Loucy (cell line): ENCODE data around the gene RALA.
"Not testable (repeated sequence)": the region's sequence is repeated elsewhere in the genome, so short reads cannot be mapped to it uniquely, and the experiment has no call there.

Experiments
- H2AFZ ChIP-seq: fragments of 200-600 bp; sonication (generic); 2 replicates; pipeline ENCODE4 v1.6.0; 2016; ENCODE audit warnings: antibody characterized with exemption, mild to moderate bottlenecking, low read length, moderate library complexity
- H3F3A ChIP-seq: fragments of 200-600 bp; 2 replicates; pipeline ENCODE4 v1.6.0; 2016; ENCODE audit warnings: antibody characterized with exemption, low read depth, mild to moderate bottlenecking
- H3K27me3 ChIP-seq: fragments of 200-600 bp; sonication (generic); 2 replicates; pipeline ENCODE4 v1.6.1; 2014; ENCODE audit warnings: low read length, mild to moderate bottlenecking; ENCODE audit not compliant: insufficient read depth, poor library complexity, severe bottlenecking
- H3K36me3 ChIP-seq: fragments of 200-600 bp; sonication (generic); 2 replicates; pipeline ENCODE4 v1.6.1; 2016; ENCODE audit warnings: low read length; ENCODE audit not compliant: insufficient read depth
- H3K4me1 ChIP-seq: fragments of 200-600 bp; sonication (generic); 2 replicates; pipeline ENCODE4 v1.5.1; 2014; ENCODE audit warnings: low read length, mild to moderate bottlenecking; ENCODE audit not compliant: insufficient read depth, poor library complexity, severe bottlenecking
- H3K4me2 ChIP-seq: fragments of 200-600 bp; sonication (generic); 2 replicates; pipeline ENCODE4 v1.6.0; 2014; ENCODE audit warnings: antibody characterized with exemption, low read length, low read depth, mild to moderate bottlenecking; ENCODE audit not compliant: poor library complexity, severe bottlenecking
- H3K4me3 ChIP-seq: fragments of 200-600 bp; sonication (generic); 2 replicates; pipeline ENCODE4 v1.5.1; 2014; ENCODE audit warnings: low read length, mild to moderate bottlenecking, mixed read lengths; ENCODE audit not compliant: poor library complexity, severe bottlenecking
- H3K79me2 ChIP-seq: fragments of 200-600 bp; sonication (generic); 2 replicates; pipeline ENCODE4 v1.6.1; 2014; ENCODE audit warnings: low read length; ENCODE audit not compliant: insufficient read depth
- H3K9ac ChIP-seq: fragments of 200-600 bp; sonication (generic); 2 replicates; pipeline ENCODE4 v1.6.0; 2014; ENCODE audit warnings: mild to moderate bottlenecking, low read depth, low read length, moderate library complexity; ENCODE audit not compliant: poor library complexity, severe bottlenecking
- H3K9me2 ChIP-seq: fragments of 200-600 bp; sonication (generic); replicated peaks from 2 replicates; pipeline ENCODE4 v1.6.1; 2016; ENCODE audit warnings: low read depth, low read length, mixed read lengths
- H3K9me3 ChIP-seq: fragments of 200-600 bp; sonication (generic); 2 replicates; pipeline ENCODE4 v1.6.1; 2014; ENCODE audit warnings: mild to moderate bottlenecking, antibody characterized with exemption, low read length, low read depth; ENCODE audit not compliant: insufficient read depth
- H4K20me1 ChIP-seq: fragments of 200-600 bp; sonication (generic); 2 replicates; pipeline ENCODE4 v1.6.0; 2014; ENCODE audit warnings: antibody characterized with exemption, low read length, mild to moderate bottlenecking; ENCODE audit not compliant: insufficient read depth, poor library complexity, severe bottlenecking
- EZH2phosphoT487 ChIP-seq: fragments of 200-600 bp; IDR thresholded peaks from 2 replicates; pipeline ENCODE4 v1.6.1; 2018; ENCODE audit warnings: antibody characterized with exemption, mild to moderate bottlenecking, moderate library complexity, borderline replicate concordance
- TF ChIP-seq, protein P1 (sequence below): fragments of 200-600 bp; sonication (generic); conservative IDR thresholded peaks from 2 replicates; pipeline ENCODE4 v1.5.1; 2014; ENCODE audit warnings: mild to moderate bottlenecking, antibody characterized with exemption, low read length

The RALA gene

GRCh38 chr7:39664585-39664984, 41.2 kb downstream of the RALA start:
- Histone ChIP-seq H2AFZ (no peak overlapping the region), H3K79me2 (peaks cover 28% of the 10 kb centered on the region; the same call in 1 of the 2 replicates)

GRCh38 chr7:39666562-39666961, 43.2 kb downstream of the RALA start:
- peaks cover 4% of the 10 kb centered on the region; the same call in 1 of the 2 replicates for H3K9me3 ChIP-seq
- H3K27me3 ChIP-seq, result no peaks in the 10 kb centered on the region
- 0 out of 2 replicates have a peak, but pooled peaks cover 4% of the 10 kb centered on the region for H3K36me3 ChIP-seq
- no peaks in the 10 kb centered on the region for H4K20me1 ChIP-seq
- no peak overlapping the region for H3K9ac ChIP-seq
- no peak overlapping the region for H2AFZ ChIP-seq
- TF ChIP-seq EZH2phosphoT487, result no peak
- TF ChIP-seq, protein P1, sequence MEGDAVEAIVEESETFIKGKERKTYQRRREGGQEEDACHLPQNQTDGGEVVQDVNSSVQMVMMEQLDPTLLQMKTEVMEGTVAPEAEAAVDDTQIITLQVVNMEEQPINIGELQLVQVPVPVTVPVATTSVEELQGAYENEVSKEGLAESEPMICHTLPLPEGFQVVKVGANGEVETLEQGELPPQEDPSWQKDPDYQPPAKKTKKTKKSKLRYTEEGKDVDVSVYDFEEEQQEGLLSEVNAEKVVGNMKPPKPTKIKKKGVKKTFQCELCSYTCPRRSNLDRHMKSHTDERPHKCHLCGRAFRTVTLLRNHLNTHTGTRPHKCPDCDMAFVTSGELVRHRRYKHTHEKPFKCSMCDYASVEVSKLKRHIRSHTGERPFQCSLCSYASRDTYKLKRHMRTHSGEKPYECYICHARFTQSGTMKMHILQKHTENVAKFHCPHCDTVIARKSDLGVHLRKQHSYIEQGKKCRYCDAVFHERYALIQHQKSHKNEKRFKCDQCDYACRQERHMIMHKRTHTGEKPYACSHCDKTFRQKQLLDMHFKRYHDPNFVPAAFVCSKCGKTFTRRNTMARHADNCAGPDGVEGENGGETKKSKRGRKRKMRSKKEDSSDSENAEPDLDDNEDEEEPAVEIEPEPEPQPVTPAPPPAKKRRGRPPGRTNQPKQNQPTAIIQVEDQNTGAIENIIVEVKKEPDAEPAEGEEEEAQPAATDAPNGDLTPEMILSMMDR, result no peak
- H3K4me3 ChIP-seq, result no peak overlapping the region
- no peaks in the 10 kb centered on the region for H3F3A ChIP-seq
- H3K79me2 ChIP-seq, result peaks cover 13% of the 10 kb centered on the region; the same call in 1 of the 2 replicates
- H3K9me2 ChIP-seq, result no peaks in the 10 kb centered on the region
- no peak overlapping the region for H3K4me2 ChIP-seq
- H3K4me1 ChIP-seq, result peaks cover 5% of the 10 kb centered on the region

More at GRCh38 chr7:39664585-39664984, 41.2 kb downstream of the RALA start:
- Histone ChIP-seq H3K4me3 (no peak overlapping the region), H4K20me1 (no peaks in the 10 kb centered on the region), H3K9ac (no peak overlapping the region), H3K9me3 (peaks cover 5% of the 10 kb centered on the region; the same call in 1 of the 2 replicates), H3F3A (no peaks in the 10 kb centered on the region), H3K9me2 (no peaks in the 10 kb centered on the region), H3K27me3 (no peaks in the 10 kb centered on the region), H3K36me3 (peaks cover 17% of the 10 kb centered on the region; the same call in 1 of the 2 replicates), H3K4me2 (no peak overlapping the region), H3K4me1 (peaks cover 5% of the 10 kb centered on the region)
- TF ChIP-seq, protein P1, result no peak
- no peak for TF ChIP-seq EZH2phosphoT487

DNA sequence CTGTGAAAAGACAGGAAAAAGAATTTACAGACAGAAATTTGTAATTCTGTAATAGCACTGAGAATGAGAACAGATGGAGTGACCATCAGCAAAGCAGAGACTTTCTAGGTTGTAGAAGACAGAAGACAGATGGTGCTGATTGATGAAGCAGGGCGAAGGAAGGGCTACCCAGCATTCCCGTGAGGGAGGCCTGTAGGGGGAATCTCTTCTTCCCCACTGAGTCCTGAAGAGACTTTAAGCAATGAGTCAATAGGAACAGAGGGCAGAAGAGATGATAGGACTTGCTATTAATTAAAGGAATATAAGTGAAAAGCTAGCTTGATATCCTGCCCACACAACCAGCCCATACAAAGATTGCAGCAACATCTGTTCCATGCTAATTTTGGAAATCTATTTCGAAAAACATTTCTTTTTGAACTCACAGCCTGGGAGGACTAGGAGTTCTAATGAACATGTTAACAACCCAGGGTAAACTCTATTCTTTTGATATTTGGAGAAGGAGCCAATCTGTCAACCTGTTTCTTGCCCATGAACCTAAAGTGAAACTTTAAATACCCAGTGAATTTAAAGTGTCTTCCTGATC, 44.1 kb downstream of the RALA start:
- Histone ChIP-seq H3K27me3 (no peaks in the 10 kb centered on the region), H3K4me2 (no peak overlapping the region), H3K9me3 (no peaks in the 10 kb centered on the region), H4K20me1 (no peaks in the 10 kb centered on the region), H3K4me1 (peaks cover 5% of the 10 kb centered on the region), H3K36me3 (no peaks in the 10 kb centered on the region), H3K79me2 (peaks cover 10% of the 10 kb centered on the region; the same call in 1 of the 2 replicates), H2AFZ (no peak overlapping the region), H3F3A (no peaks in the 10 kb centered on the region), H3K9ac (no peak overlapping the region), H3K9me2 (no peaks in the 10 kb centered on the region), H3K4me3 (no peak overlapping the region)
- TF ChIP-seq, protein P1, result no peak
- TF ChIP-seq EZH2phosphoT487, result no peak

DNA sequence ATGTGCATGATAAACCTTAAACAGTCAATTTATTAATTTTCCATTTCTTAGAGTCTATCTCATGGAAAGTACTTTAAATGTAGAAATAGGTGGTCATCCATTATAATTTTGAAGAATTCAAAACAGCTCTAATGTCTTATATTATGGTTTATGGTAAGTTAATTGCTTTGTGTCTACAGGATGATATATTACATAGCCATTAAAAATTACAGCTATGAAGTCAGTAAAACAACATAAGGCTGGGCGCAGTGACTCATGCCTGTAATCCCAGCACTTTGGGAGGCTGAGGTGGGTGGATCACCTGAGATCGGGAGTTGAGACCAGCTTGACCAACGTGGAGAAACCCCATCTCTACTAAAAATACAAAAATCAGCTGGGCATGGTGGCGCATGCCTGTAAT, 44.9 kb downstream of the RALA start:
- H3K4me1 ChIP-seq, H3K4me3 ChIP-seq, H3K36me3 ChIP-seq, H3K9me3 ChIP-seq, H3K4me2 ChIP-seq, H4K20me1 ChIP-seq, H3K9me2 ChIP-seq, H3K27me3 ChIP-seq, H2AFZ ChIP-seq, H3K9ac ChIP-seq, H3K79me2 ChIP-seq, H3F3A ChIP-seq: not testable (repeated sequence)
